Motor neuron (in vitro differentiated cells): ENCODE results near the gene SPSB2. TPM values are rescaled to one million over a fixed set of nuclear protein-coding genes. Genes with fewer than 3 reads are reported as not detected.

ENCODE experiments used
- ATAC-seq, 8 experiments: fragments of 200-7000 bp; cut with Tn5 transposase; replicated peaks in 6 of 8; 2 replicates each; pipeline ENCODE4 v1.8.0; 2021; ENCODE audit warnings: mild to moderate bottlenecking in 8 of 8, moderate library complexity in 8 of 8
- H3K27ac ChIP-seq, 2 donors: fragments of 250-450 bp; sonication (Bioruptor Pico); 2 replicates each; pipeline ENCODE4 v1.9.0; 2021; ENCODE audit warnings: antibody characterized with exemption in 2 of 2, mild to moderate bottlenecking in 2 of 2, moderate library complexity in 1 of 2
- H3K4me1 ChIP-seq, 2 donors: fragments of 250-450 bp; sonication (Bioruptor Pico); replicated peaks in 1 of 2; 2 replicates each; pipeline ENCODE4 v1.6.1; 2021; ENCODE audit warnings: antibody characterized with exemption in 2 of 2, mild to moderate bottlenecking in 2 of 2, moderate library complexity in 1 of 2
- H3K4me3 ChIP-seq, 5 donors: fragments of 250-450 bp; sonication (Bioruptor Pico); 2 replicates each; pipeline ENCODE4 v1.9.0; 2021; ENCODE audit warnings: antibody characterized with exemption in 5 of 5, mild to moderate bottlenecking in 5 of 5, moderate library complexity in 4 of 5
- WGBS, 10 experiments: fragments of 450-650 bp; shearing (Covaris generic); methylation state at CpG; one replicate each; pipeline ENCODE4 v1.0.0; 2022; 5-methylcytosine and 5-hydroxymethylcytosine counted together
- in situ Hi-C, 9 experiments: fragments of 400-800 bp; cut with MboI; loops; one replicate each; pipeline ENCODE4 v1.15.0; 2021; ENCODE audit warnings: low sequenced_read_pairs in 9 of 9, low pct_unique_long_range_greater_than_20kb in 2 of 9; ENCODE audit not compliant: unreplicated experiment in 9 of 9
- total RNA-seq, 8 experiments: library from RNA; unstranded; fragments of 300-600 nt; gene quantifications; 2 replicates each; pipeline versions ENCODE4 v1.2.3 to v1.2.4, GENCODE V29; 2022

Gene SPSB2
- total RNA-seq, 8 experiments from 2014 or later = 6.3 to 13.6 (median 8.3) TPM

DNA sequence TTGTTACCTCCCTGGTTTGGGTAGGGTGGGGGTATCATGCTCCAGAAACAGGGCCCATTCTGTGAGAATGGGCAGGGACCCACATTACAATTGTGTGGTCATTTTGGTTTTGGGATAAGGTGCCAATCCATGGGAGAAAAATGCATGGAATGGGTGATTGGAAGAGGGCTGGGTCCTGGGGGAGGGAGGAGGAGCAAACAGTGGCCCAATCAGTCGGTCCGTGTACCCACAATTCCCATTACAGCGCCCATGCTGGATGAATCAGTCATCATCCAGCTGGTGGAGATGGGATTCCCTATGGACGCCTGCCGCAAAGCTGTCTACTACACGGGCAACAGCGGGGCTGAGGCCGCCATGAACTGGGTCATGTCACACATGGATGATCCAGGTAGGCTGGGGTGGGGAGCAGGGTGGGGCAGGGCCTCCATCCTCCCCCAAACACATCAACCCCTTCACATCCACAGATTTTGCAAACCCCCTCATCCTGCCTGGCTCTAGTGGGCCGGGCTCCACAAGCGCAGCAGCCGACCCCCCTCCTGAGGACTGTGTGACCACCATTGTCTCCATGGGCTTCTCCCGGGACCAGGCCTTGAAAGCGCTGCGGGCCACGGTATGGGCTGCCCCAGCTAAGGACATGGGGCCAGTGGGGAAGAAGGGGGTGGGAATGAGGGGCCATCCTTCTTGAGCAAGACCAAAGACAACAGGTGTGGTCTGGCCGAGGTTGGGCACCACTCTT lies 9.3 kb downstream of the SPSB2 start:
- Histone ChIP-seq H3K4me3 (no peak overlapping the region), H3K4me1 (peaks cover 8% of the 10 kb centered on the region in 2 donors), H3K27ac (no peak overlapping the region)
- in situ Hi-C loops = no loop called here
- WGBS, 10 experiments = 80 to 100% (median 95%) methylated on average over 1 to 4 of the region's 16 CpGs; no CpG with 5 or more reads in 6 of the 10 experiments
- no peak for ATAC-seq

DNA sequence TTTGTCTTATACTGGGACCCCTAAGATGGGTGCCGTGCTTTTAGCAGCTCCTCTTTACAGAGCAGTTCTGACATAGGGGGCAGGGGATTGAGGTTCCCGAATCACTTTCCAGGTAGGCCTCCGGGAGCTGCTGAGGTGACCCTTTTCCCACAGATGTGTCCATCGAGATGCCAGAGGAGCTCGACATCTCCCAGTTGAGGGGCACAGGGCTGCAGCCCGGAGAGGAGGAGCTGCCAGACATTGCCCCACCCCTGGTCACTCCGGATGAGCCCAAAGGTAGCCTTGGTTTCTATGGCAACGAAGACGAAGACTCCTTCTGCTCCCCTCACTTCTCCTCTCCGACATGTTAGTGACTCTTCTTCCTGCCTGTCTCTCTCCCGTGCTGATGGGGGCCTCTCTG lies 10.1 kb downstream of the SPSB2 start:
- in situ Hi-C loops = no loop called here
- WGBS, 10 experiments = 75 to 93% (median 90%) methylated on average over 2 to 10 of the region's 11 CpGs; no CpG with 5 or more reads in 5 of the 10 experiments
- peaks cover 8% of the 10 kb centered on the region in 2 donors for H3K4me1 ChIP-seq
- H3K4me3 ChIP-seq = no peak overlapping the region
- no peak for ATAC-seq
- H3K27ac ChIP-seq = no peak overlapping the region

DNA sequence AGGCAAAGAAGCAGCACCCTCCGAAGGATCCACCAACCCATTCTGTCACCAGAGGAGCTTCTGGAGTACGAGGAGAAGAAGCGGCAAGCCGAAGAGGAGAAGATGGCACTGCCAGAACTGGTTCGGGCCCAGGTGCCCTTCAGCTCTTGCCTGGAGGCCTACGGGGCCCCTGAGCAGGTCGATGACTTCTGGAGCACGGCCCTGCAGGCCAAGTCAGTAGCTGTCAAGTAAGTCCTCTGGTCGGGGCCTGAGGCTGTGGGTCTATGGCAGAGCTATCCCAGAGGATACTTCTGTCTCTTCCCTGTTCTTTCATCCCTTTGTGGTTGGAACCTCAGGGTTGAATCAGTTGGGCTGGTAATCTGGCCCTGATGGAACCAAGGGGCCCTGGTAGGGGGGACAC lies 11.7 kb downstream of the SPSB2 start:
- H3K4me1 ChIP-seq = peaks cover 2% of the 10 kb centered on the region in 2 donors
- H3K27ac ChIP-seq = no peak overlapping the region
- no peak overlapping the region for H3K4me3 ChIP-seq
- 95 to 100% (median 98%) methylated on average over 3 to 6 of the region's 9 CpGs; no CpG with 5 or more reads in 6 of the 10 experiments for WGBS, 10 experiments
- in situ Hi-C loops = no loop called here
- ATAC-seq = no peak

DNA sequence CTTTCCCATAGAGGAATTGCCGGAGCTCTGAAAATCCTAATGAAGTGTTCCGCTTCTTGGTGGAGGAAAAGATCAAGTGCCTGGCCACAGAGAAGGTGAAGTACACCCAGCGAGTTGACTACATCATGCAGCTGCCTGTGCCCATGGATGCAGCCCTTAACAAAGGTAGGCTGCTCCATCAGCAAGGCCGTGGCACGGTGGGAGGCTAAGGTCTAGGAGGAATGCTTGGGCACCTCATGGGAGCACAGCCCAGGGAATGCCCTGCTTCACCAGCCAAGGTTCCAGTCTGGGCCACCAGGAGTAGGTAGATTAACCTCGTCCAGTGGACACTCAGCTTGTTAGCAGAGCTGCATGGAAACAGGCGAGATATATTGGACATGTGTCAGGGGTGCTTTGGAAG lies 12.2 kb downstream of the SPSB2 start:
- Histone ChIP-seq H3K4me3 (no peak overlapping the region), H3K4me1 (no peaks in the 10 kb centered on the region), H3K27ac (no peak overlapping the region)
- no peak for ATAC-seq
- in situ Hi-C loops = no loop called here
- WGBS, 10 experiments = 94 to 100% (median 100%) methylated on average over 1 to 5 of the region's 7 CpGs; no CpG with 5 or more reads in 4 of the 10 experiments

DNA sequence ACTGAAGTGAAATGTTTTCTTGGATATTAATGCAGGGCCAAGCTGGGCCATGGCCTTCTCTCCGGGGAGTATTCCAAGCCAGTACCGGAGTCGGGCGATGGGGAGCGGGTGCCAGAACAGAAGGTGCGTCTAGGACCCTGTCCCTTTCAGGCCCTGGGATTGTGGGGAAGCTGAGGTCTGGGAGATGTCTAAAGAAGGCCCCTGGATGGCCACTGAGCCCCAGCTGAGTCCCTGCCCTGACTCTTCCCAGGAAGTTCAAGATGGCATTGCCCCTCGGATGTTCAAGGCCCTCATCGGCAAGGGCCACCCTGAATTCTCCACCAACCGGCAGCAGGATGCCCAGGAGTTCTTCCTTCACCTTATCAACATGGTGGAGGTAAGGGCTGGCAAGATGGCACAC lies 13.0 kb downstream of the SPSB2 start:
- H3K4me3 ChIP-seq = no peak overlapping the region
- no peaks in the 10 kb centered on the region for H3K4me1 ChIP-seq
- ATAC-seq = no peak
- in situ Hi-C loops = no loop called here
- WGBS, 10 experiments = 100% methylated on average over 1 to 2 of the region's 9 CpGs; no CpG with 5 or more reads in 7 of the 10 experiments
- H3K27ac ChIP-seq = no peak overlapping the region

DNA sequence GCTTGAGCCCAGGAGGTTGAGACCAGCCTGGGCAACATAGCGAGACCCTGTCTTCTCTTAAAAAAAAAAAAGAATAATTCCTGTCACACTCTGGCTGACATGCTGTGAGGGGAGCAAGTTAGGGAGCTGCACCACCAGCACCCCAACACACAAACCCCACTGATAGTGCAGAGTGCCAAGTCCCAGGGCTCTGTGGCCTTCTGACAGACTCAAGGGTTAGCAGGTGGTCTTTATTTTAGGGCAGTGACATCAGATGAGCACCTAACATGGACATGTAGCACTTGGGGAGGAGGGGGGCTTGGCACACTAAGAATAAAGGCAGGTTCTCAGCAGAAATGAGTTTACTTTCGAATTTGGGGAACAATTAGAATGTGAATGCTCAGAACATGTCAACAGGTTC lies 14.3 kb downstream of the SPSB2 start:
- 86 to 100% (median 100%) methylated on average over 1 to 2 of the region's 2 CpGs; no CpG with 5 or more reads in 6 of the 10 experiments for WGBS, 10 experiments
- no peak for ATAC-seq
- in situ Hi-C loops = no loop called here
- Histone ChIP-seq H3K4me3 (no peak overlapping the region), H3K4me1 (peaks cover 3 to 5% of the 10 kb centered on the region in 2 donors), H3K27ac (no peak overlapping the region)

DNA sequence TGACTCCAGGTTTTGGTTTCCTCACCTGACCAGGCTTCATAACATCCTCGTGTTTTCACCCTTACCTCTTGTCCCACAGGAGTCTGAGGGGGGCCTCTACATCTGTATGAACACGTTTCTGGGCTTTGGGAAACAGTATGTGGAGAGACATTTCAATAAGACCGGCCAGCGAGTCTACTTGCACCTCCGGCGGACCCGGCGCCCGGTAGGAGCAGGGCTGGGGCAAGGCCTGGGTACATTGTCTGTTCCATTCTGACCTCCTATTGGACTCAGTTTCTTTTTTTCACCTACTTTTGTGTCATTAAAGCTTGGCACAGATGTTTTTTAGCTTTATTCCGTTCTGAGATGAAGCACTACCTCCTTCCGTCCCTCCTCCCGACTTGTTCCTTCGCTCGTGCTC lies 17.8 kb downstream of the SPSB2 start:
- in situ Hi-C loops = no loop called here
- H3K4me3 ChIP-seq = no peak overlapping the region
- WGBS, 10 experiments = 60 to 95% (median 86%) methylated on average over 1 to 13 of the region's 14 CpGs; no CpG with 5 or more reads in 3 of the 10 experiments
- H3K27ac ChIP-seq = no peak overlapping the region
- H3K4me1 ChIP-seq = peaks cover 11% of the 10 kb centered on the region in 2 donors
- no peak for ATAC-seq

DNA sequence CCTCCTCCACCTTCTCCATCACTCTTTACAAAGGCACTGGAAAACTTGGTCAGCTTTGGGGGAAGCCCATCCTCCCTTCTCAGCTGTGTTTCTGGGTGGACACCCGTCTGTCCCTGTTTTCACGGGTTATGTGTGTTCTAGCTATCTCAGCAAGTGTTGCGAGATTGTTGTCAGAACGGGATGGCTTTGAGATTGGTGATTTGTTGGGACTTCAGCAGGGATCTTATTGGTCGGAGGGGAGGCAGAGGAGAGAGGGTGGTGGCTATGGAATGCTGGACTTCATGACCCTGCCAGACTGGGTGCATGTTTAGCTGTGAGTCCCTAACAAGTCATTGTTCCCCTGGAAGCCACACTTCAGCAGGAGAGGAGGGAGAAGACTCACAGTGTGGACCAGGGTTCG lies 19.1 kb downstream of the SPSB2 start:
- in situ Hi-C loops = no loop called here
- Histone ChIP-seq H3K4me3 (no peak overlapping the region), H3K4me1 (peaks cover 11% of the 10 kb centered on the region in 2 donors), H3K27ac (no peak overlapping the region)
- no peak for ATAC-seq
- WGBS, 10 experiments = 40 to 100% (median 85%) methylated on average over 1 to 5 of the region's 6 CpGs; no CpG with 5 or more reads in 2 of the 10 experiments

DNA sequence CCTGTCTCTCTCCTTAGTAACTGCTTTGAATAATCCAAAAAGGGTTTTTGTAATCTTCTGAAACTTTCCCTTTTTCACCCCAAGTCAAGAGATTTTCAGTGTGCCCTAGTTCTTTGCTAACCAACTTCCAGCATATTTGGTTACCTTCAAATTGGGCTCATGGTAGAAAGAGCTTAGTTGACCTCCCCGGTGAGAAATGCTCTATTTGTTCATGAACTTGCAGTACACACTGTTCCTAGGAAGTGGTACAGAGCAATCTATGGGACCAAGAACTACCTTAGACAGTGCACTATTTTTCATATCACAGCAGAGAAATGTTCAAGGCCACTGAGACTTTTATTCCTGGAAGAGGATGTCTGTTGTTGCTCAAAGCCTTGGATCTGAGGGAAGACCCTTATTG lies 19.5 kb downstream of the SPSB2 start:
- Histone ChIP-seq H3K4me3 (peak overlapping the region; percentile 62 to 83 (median 69)), H3K4me1 (peaks cover 11% of the 10 kb centered on the region in 2 donors), H3K27ac (peak overlapping the region; percentile 77 to 86)
- 57 to 100% (median 86%) methylated on average over 1 of the region's 1 CpG; no CpG with 5 or more reads in 3 of the 10 experiments for WGBS, 10 experiments
- in situ Hi-C loops = no loop called here
- ATAC-seq = no peak

DNA sequence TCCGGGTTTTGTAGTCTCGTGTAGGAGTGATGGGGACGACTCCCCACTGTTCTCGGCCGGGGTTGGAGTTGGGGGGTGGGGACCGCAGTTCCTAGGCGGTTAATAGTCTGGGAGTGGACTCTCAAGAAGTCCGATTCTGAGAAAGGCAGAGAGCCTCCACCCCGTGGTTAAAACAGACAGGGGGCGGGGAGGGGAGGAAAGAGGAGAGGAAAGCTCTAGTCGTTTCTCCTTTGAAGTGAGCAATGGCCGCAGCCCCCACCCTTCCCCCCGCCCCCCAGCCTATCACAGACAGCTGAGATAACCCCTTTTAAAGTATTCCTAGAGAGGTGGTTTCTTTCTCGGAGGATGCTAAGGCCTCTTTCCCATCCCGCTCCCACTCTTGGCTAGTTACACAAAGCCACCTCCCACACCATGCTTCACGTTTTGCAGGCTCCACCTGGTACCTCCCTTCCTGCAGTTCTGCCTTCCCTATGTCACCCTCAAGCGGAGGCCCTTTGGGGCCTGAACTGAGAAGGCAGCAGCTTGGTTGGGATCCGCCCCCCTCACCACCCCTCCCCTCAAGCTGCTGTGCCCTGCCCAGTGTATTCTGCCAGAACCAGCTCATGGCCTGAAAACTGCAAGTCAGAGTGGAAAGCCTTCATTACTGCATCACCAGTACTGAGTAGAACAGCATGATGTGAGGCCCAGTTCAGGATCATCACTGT lies 20.3 kb downstream of the SPSB2 start:
- in situ Hi-C loops = no loop called here
- Histone ChIP-seq H3K4me3 (peak overlapping the region; percentile 62 to 83 (median 69)), H3K27ac (peak overlapping the region; percentile 77 to 86), H3K4me1 (peaks cover 11% of the 10 kb centered on the region in 2 donors)
- ATAC-seq = peak; percentile 0 to 19 (median 12)
- 0 to 6% (median 0%) methylated on average over 1 to 3 of the region's 18 CpGs; no CpG with 5 or more reads in 5 of the 10 experiments for WGBS, 10 experiments

DNA sequence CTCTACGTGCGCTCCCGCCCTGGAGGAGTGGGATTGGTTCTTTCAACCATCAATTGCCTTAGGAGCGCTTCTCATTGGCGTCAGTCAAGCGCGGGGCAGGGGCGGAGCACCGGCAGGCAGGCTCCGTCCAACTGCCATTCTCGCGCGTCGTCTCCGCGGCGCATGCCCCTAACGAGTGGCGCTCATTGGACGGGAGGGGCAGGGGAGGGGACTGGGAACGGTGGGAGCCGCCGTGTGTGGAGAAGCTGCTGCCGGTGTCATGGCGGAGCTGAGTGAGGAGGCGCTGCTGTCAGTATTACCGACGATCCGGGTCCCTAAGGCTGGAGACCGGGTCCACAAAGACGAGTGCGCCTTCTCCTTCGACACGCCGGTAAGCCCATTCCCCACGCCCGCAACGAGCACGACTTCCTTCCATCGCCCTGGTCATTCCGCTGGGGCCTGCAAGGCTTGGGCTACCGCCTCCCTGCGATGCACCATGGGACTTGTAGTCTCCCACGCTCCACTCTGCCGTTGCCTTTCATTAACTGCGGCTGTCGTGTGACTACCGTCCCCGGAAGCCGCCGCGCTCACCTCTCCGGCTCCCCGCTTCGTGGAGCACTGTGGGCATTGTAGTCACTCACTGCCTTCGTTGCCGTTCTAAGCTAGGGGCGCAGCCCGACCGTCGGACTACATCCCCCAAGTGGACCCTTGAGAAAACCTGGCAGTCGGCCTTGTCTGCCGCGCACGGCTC lies 21.0 kb downstream of the SPSB2 start, which contains the start of gene USP5:
TSS of gene USP5 (plus strand) at position 230 of the 730 bp plus-strand sequence. CDS start at position 260, 30 bp downstream.
- H3K27ac ChIP-seq = peak within 1 kb of the TSS; percentile 94 to 98
- WGBS, 10 experiments = 0 to 2% (median 0%) methylated on average over 1 to 14 of the region's 65 CpGs; no CpG with 5 or more reads in 4 of the 10 experiments
- H3K4me3 ChIP-seq = peak within 1 kb of the TSS; percentile 62 to 83 (median 69)
- ATAC-seq = peak; percentile 78 to 88 (median 84)
- H3K4me1 ChIP-seq = peaks cover 11% of the 10 kb centered on the region in 2 donors
- in situ Hi-C loops = no loop called here

DNA sequence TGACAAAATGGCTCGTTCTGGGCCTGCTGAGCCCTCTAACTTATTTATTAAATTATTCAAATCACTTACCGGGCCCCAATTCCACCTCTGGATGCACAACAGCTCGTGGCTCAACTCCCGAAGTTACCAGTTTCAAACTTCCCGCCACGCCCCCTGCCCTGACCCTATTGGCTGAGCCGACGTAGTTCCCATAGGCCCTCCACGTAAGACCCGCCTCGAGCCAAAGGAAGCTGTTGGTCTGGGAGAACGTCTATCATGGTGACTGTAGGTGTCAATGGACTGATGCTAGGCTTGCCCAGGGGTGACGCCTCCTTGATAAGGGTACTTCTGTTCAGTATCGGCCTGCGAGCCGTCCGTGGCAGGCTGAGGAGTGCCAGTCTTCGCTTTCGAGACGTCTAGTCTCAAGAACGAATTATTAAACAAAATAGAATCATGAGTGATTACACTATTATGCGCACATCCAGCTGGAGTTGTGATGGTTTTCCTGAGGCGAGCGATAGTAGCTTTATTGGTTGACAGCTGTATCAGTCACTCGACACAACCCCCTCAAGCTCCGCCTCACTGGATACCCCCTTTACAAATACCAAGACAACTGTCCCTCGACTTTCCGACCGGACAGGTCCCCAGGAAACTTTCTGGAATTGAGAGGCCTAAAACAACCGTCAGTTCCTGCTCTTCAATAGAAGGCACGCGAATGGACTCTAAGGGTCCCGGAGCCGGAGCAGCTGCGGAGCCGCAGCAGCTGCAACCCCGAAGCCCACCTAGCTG lies 21.8 kb downstream of the SPSB2 start, which contains the start of gene CDCA3:
TSS of gene CDCA3 (minus strand) at position 134 of the 768 bp plus-strand sequence. CDS start 334 bp downstream, outside the sequence.
- 0 to 3% (median 0%) methylated on average over 4 to 18 of the region's 37 CpGs; no CpG with 5 or more reads in 2 of the 10 experiments for WGBS, 10 experiments
- Histone ChIP-seq H3K4me3 (peak within 1 kb of the TSS; percentile 62 to 83 (median 69)), H3K4me1 (peaks cover 11% of the 10 kb centered on the region in 2 donors), H3K27ac (peak within 1 kb of the TSS; percentile 94 to 98)
- peak; percentile 35 to 55 (median 49) for ATAC-seq
- in situ Hi-C loops = no loop called here
